Activated naive CD4-positive, alpha-beta T cell treated with anti-CD3 and anti-CD28 coated beads, Interleukin-2, amount 10 ng/mL, durations not matched to agents 7 days and 5 days (primary cell): ENCODE results near the gene EFNA5.

Experiments used
- CTCF ChIA-PET: fragments of 350-600 bp; sonication (Branson Sonifier 250); formaldehyde crosslinking; loops from one replicate; lab custom pipeline; 2021; ENCODE audit warnings: antibody characterized with exemption; lab: Charles Lee
- DNase-seq: peaks from one replicate; pipeline ENCODE4 v3.0.0-alpha.2; 2020
- H3K27ac Mint-ChIP-seq: one replicate; pipeline ENCODE4 v1.8.0; 2021; ENCODE audit warnings: mild to moderate bottlenecking, moderate library complexity, mixed read lengths
- H3K27me3 Mint-ChIP-seq: one replicate; pipeline ENCODE4 v1.8.0; 2021; ENCODE audit warnings: mild to moderate bottlenecking, mixed read lengths
- H3K36me3 Mint-ChIP-seq: one replicate; pipeline ENCODE4 v1.8.0; 2021; ENCODE audit warnings: mixed read lengths
- H3K4me1 Mint-ChIP-seq: one replicate; pipeline ENCODE4 v1.8.0; 2021; ENCODE audit warnings: mixed read lengths
- H3K4me3 Mint-ChIP-seq: one replicate; pipeline ENCODE4 v1.8.0; 2021; ENCODE audit warnings: mild to moderate bottlenecking, moderate library complexity, mixed read lengths
- H3K9me3 Mint-ChIP-seq: one replicate; pipeline ENCODE4 v1.8.0; 2021; ENCODE audit warnings: mixed read lengths

The EFNA5 gene

GRCh38 chr5:107378218-107378899, 292.4 kb downstream of the EFNA5 start:
- Mint-ChIP-seq H3K4me1 (no peaks in the 10 kb centered on the region), H3K4me3 (no peak overlapping the region), H3K27ac (no peak overlapping the region), H3K27me3 (no peaks in the 10 kb centered on the region), H3K9me3 (no peaks in the 10 kb centered on the region), H3K36me3 (no peaks in the 10 kb centered on the region)
- CTCF ChIA-PET, result interaction anchor here (0.7 kb wide), 1 partner anchor 875 kb away, joined by 3 read pairs; no protein-coding TSS in a partner anchor
- no peak for DNase-seq

- H3K27ac Mint-ChIP-seq, result no peak overlapping the region
- DNase-seq, result no peak
- CTCF ChIA-PET, result no interaction called here
- H3K4me1 Mint-ChIP-seq, result no peaks in the 10 kb centered on the region
- no peaks in the 10 kb centered on the region for H3K36me3 Mint-ChIP-seq
- H3K4me3 Mint-ChIP-seq, result no peak overlapping the region
- no peaks in the 10 kb centered on the region for H3K27me3 Mint-ChIP-seq
- H3K9me3 Mint-ChIP-seq, result no peaks in the 10 kb centered on the region
Observed at GRCh38 chr5:107377277-107377609, 293.5 kb downstream of the EFNA5 start.

GRCh38 chr5:107376546-107377276, 294.0 kb downstream of the EFNA5 start:
- Mint-ChIP-seq H3K9me3 (no peaks in the 10 kb centered on the region), H3K36me3 (no peaks in the 10 kb centered on the region), H3K27ac (no peak overlapping the region), H3K4me1 (no peaks in the 10 kb centered on the region), H3K4me3 (no peak overlapping the region), H3K27me3 (no peaks in the 10 kb centered on the region)
- no peak for DNase-seq
- CTCF ChIA-PET, result no interaction called here

GRCh38 chr5:107373549-107374263, 297.0 kb downstream of the EFNA5 start:
- no peaks in the 10 kb centered on the region for H3K9me3 Mint-ChIP-seq
- no peak for DNase-seq
- no peak overlapping the region for H3K27ac Mint-ChIP-seq
- no peaks in the 10 kb centered on the region for H3K36me3 Mint-ChIP-seq
- H3K4me3 Mint-ChIP-seq, result no peak overlapping the region
- H3K4me1 Mint-ChIP-seq, result no peaks in the 10 kb centered on the region
- H3K27me3 Mint-ChIP-seq, result no peaks in the 10 kb centered on the region
- CTCF ChIA-PET, result no interaction called here

GRCh38 chr5:107372723-107373450, 297.9 kb downstream of the EFNA5 start:
- Mint-ChIP-seq H3K27me3 (no peaks in the 10 kb centered on the region), H3K4me3 (no peak overlapping the region), H3K4me1 (no peaks in the 10 kb centered on the region), H3K9me3 (no peaks in the 10 kb centered on the region), H3K27ac (no peak overlapping the region), H3K36me3 (no peaks in the 10 kb centered on the region)
- DNase-seq, result no peak
- CTCF ChIA-PET, result no interaction called here

GRCh38 chr5:107370396-107370968, 300.3 kb downstream of the EFNA5 start:
- Mint-ChIP-seq H3K27me3 (no peaks in the 10 kb centered on the region), H3K4me3 (no peak overlapping the region), H3K4me1 (no peaks in the 10 kb centered on the region), H3K9me3 (no peaks in the 10 kb centered on the region), H3K27ac (no peak overlapping the region), H3K36me3 (no peaks in the 10 kb centered on the region)
- CTCF ChIA-PET, result no interaction called here
- no peak for DNase-seq

- no peak for DNase-seq
- Mint-ChIP-seq H3K27me3 (no peaks in the 10 kb centered on the region), H3K27ac (no peak overlapping the region), H3K4me1 (peaks cover 2% of the 10 kb centered on the region), H3K4me3 (no peak overlapping the region), H3K36me3 (no peaks in the 10 kb centered on the region), H3K9me3 (no peaks in the 10 kb centered on the region)
- CTCF ChIA-PET, result no interaction called here
Observed at GRCh38 chr5:107369622-107370021, 301.1 kb downstream of the EFNA5 start.

- H3K27me3 Mint-ChIP-seq, result no peaks in the 10 kb centered on the region
- H3K9me3 Mint-ChIP-seq, result no peaks in the 10 kb centered on the region
- CTCF ChIA-PET, result interaction anchor here (0.6 kb wide), 1 partner anchor 11 kb away, joined by 3 read pairs; no protein-coding TSS in a partner anchor
- H3K4me1 Mint-ChIP-seq, result peaks cover 2% of the 10 kb centered on the region
- no peaks in the 10 kb centered on the region for H3K36me3 Mint-ChIP-seq
- DNase-seq, result no peak
- H3K27ac Mint-ChIP-seq, result no peak overlapping the region
- H3K4me3 Mint-ChIP-seq, result no peak overlapping the region
Observed at GRCh38 chr5:107368615-107369014, 302.1 kb downstream of the EFNA5 start.

GRCh38 chr5:107367939-107368338, 302.8 kb downstream of the EFNA5 start:
- Mint-ChIP-seq H3K27ac (no peak overlapping the region), H3K9me3 (no peaks in the 10 kb centered on the region), H3K27me3 (no peaks in the 10 kb centered on the region), H3K36me3 (no peaks in the 10 kb centered on the region), H3K4me1 (peaks cover 2% of the 10 kb centered on the region), H3K4me3 (no peak overlapping the region)
- CTCF ChIA-PET, result no interaction called here
- DNase-seq, result no peak

- no peak for DNase-seq
- CTCF ChIA-PET, result no interaction called here
- Mint-ChIP-seq H3K9me3 (no peaks in the 10 kb centered on the region), H3K4me1 (peaks cover 2% of the 10 kb centered on the region), H3K4me3 (no peak overlapping the region), H3K27me3 (no peaks in the 10 kb centered on the region), H3K27ac (no peak overlapping the region), H3K36me3 (no peaks in the 10 kb centered on the region)
Observed at GRCh38 chr5:107367480-107367879, 303.3 kb downstream of the EFNA5 start.

GRCh38 chr5:107365320-107366109, 305.2 kb downstream of the EFNA5 start:
- no peaks in the 10 kb centered on the region for H3K27me3 Mint-ChIP-seq
- no peak overlapping the region for H3K27ac Mint-ChIP-seq
- H3K36me3 Mint-ChIP-seq, result no peaks in the 10 kb centered on the region
- no peak overlapping the region for H3K4me3 Mint-ChIP-seq
- H3K4me1 Mint-ChIP-seq, result peaks cover 2% of the 10 kb centered on the region
- DNase-seq, result no peak
- CTCF ChIA-PET, result no interaction called here
- no peaks in the 10 kb centered on the region for H3K9me3 Mint-ChIP-seq

- H3K4me3 Mint-ChIP-seq, result no peak overlapping the region
- no peaks in the 10 kb centered on the region for H3K27me3 Mint-ChIP-seq
- no peaks in the 10 kb centered on the region for H3K36me3 Mint-ChIP-seq
- H3K27ac Mint-ChIP-seq, result no peak overlapping the region
- CTCF ChIA-PET, result no interaction called here
- H3K9me3 Mint-ChIP-seq, result no peaks in the 10 kb centered on the region
- DNase-seq, result no peak
- H3K4me1 Mint-ChIP-seq, result peaks cover 2% of the 10 kb centered on the region
Observed at GRCh38 chr5:107364443-107365319, 306.1 kb downstream of the EFNA5 start.

GRCh38 chr5:107363768-107364167, 307.0 kb downstream of the EFNA5 start:
- H3K9me3 Mint-ChIP-seq, result no peaks in the 10 kb centered on the region
- CTCF ChIA-PET, result no interaction called here
- no peak overlapping the region for H3K27ac Mint-ChIP-seq
- no peak for DNase-seq
- H3K4me1 Mint-ChIP-seq, result peaks cover 2% of the 10 kb centered on the region
- H3K36me3 Mint-ChIP-seq, result no peaks in the 10 kb centered on the region
- no peaks in the 10 kb centered on the region for H3K27me3 Mint-ChIP-seq
- no peak overlapping the region for H3K4me3 Mint-ChIP-seq
